Measurements from ENCODE around the gene IGF2R. TPM values are rescaled to one million over a fixed set of nuclear protein-coding genes. Genes with fewer than 3 reads are reported as not detected.
"Not testable (repeated sequence)": the region's sequence is repeated elsewhere in the genome, so short reads cannot be mapped to it uniquely, and the experiment has no call there.

The IGF2R gene
- total RNA-seq, 1 donor from 2014 or later: 73.4 TPM

DNA sequence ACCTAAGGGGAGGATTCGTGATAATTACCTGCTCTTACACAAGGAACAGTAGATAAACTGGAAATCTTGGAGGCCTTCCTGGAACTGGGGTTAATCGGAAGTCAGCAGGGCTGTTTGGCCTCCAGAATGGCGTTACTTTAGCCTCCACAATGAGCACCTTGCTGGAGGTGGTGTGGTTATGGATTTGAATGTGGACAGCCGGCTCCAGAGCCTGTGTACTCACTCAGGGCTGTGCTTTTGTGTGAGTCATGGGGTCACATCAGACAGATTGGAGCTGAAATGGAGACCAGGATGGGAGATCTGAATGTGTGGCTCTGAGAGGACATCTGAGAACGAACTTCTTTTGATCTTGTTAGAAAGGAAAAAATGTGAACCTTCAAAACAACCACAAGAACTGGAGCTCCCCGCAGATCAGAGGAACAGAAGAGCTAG, 30.4 kb downstream of the IGF2R start:
- TF ChIP-seq POLR2A (IDR thresholded peaks at IDR 0.05): no peak
- TF ChIP-seq POLR2AphosphoS5 (IDR thresholded peaks at IDR 0.05; ENCODE audit: insufficient read depth in 1 of 2, low read depth in 1 of 2): no peak
- TF ChIP-seq, protein P1, sequence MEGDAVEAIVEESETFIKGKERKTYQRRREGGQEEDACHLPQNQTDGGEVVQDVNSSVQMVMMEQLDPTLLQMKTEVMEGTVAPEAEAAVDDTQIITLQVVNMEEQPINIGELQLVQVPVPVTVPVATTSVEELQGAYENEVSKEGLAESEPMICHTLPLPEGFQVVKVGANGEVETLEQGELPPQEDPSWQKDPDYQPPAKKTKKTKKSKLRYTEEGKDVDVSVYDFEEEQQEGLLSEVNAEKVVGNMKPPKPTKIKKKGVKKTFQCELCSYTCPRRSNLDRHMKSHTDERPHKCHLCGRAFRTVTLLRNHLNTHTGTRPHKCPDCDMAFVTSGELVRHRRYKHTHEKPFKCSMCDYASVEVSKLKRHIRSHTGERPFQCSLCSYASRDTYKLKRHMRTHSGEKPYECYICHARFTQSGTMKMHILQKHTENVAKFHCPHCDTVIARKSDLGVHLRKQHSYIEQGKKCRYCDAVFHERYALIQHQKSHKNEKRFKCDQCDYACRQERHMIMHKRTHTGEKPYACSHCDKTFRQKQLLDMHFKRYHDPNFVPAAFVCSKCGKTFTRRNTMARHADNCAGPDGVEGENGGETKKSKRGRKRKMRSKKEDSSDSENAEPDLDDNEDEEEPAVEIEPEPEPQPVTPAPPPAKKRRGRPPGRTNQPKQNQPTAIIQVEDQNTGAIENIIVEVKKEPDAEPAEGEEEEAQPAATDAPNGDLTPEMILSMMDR (IDR thresholded peaks at IDR 0.05): no peak
- H3K9me3 ChIP-seq: no peaks in the 10 kb centered on the region
- no peaks in the 10 kb centered on the region for H3K36me3 ChIP-seq
- no peak for DNase-seq (ENCODE audit: extremely low spot score in 2 of 2)
- H3K27me3 ChIP-seq: no peaks in the 10 kb centered on the region
- H3K4me1 ChIP-seq: peaks cover 5% of the 10 kb centered on the region
- H3K4me3 ChIP-seq: no peak overlapping the region
- intact Hi-C loops (cut with DNase I): no loop called here
- H3K27ac ChIP-seq: no peak overlapping the region

- intact Hi-C loops (cut with DNase I): no loop called here
- Histone ChIP-seq H3K4me3 (no peak overlapping the region), H3K27me3 (no peaks in the 10 kb centered on the region), H3K36me3 (no peaks in the 10 kb centered on the region), H3K27ac (no peak overlapping the region), H3K4me1 (peaks cover 15% of the 10 kb centered on the region), H3K9me3 (no peaks in the 10 kb centered on the region)
- TF ChIP-seq, protein P1 (IDR thresholded peaks at IDR 0.05): no peak
- TF ChIP-seq POLR2A (IDR thresholded peaks at IDR 0.05) (no peak), POLR2AphosphoS5 (IDR thresholded peaks at IDR 0.05; ENCODE audit: insufficient read depth in 1 of 2, low read depth in 1 of 2) (no peak)
- no peak for DNase-seq (ENCODE audit: extremely low spot score in 2 of 2)
These were observed 31.4 kb downstream of the IGF2R start for GRCh38 chr6:160000280-160000704.

DNA sequence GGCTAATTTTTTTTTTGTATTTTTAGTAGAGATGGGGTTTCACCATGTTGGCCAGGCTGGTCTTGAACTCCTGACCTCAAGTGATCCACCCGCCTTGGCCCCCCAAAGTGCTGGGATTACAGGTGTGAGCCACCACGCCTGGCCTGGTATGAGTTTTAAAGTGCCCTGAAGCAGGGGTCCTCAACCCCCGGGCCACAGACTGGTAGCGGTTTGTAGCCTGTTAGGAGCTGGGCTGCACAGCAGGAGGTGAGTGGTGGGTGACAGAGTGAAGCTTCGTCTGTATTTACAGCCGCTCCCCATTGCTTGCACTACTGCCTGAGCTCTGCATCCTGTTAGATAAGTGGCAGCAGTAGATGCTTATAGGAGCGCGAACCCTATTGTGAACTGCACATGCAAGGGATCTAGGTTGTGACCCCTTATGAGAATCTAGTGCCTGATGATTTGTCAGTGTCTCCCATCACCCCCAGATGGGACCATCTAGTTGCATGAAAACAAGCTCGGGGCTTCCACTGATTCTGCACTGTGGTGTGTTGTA, 32.1 kb downstream of the IGF2R start:
- H3K4me3 ChIP-seq; H3K27ac ChIP-seq; H3K9me3 ChIP-seq; intact Hi-C loops (cut with DNase I); H3K27me3 ChIP-seq; H3K36me3 ChIP-seq; DNase-seq (ENCODE audit: extremely low spot score in 2 of 2): not testable (repeated sequence)
- peaks cover 22% of the 10 kb centered on the region for H3K4me1 ChIP-seq

DNA sequence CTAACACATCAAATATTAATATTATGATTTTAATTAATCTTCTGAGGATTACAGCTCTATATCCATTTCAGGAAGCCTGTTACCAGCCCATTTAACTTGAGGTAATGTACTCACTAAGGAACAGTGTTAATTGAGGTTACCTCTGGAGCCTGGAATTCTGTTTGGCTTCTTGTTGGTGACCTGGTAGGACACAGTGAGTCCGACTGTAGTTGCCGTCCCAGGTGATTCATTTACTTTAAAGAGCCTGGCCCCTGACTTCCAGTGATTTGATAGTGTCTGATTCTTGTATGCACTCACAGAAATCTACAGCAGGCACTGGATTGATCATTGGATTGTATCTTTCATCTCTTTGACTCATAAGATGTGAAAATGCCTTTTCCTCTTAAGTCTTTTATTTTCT, 34.0 kb downstream of the IGF2R start:
- TF ChIP-seq, protein P1 (IDR thresholded peaks at IDR 0.05): no peak
- no peak for TF ChIP-seq POLR2AphosphoS5 (IDR thresholded peaks at IDR 0.05; ENCODE audit: insufficient read depth in 1 of 2, low read depth in 1 of 2)
- no peak for TF ChIP-seq POLR2A (IDR thresholded peaks at IDR 0.05)
- H3K9me3 ChIP-seq: no peaks in the 10 kb centered on the region
- intact Hi-C loops (cut with DNase I): no loop called here
- no peaks in the 10 kb centered on the region for H3K27me3 ChIP-seq
- DNase-seq (ENCODE audit: extremely low spot score in 2 of 2): no peak
- no peak overlapping the region for H3K4me3 ChIP-seq
- H3K27ac ChIP-seq: no peak overlapping the region
- peaks cover 41% of the 10 kb centered on the region for H3K4me1 ChIP-seq
- H3K36me3 ChIP-seq: no peaks in the 10 kb centered on the region

DNA sequence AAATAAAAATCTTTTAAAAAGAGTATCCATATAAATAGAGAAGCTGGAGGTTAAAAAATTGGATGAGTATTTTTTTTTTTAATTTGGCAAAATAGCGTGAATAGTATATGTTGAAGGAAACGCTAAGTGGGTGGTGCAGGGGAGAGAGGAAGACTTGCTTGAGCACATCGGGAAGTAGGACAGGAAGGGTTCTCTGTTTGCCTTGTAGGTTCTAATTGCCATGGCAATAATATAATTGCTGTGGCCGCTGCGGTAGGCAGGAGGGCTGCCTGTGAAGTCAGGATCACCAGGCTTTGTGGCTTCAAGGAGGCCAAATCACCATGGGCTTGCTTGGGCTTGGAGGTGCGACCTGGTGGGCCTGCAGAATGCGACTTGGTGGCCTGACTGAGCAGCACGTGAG, 35.1 kb downstream of the IGF2R start:
- no peak for DNase-seq (ENCODE audit: extremely low spot score in 2 of 2)
- no peak overlapping the region for H3K27ac ChIP-seq
- no peaks in the 10 kb centered on the region for H3K36me3 ChIP-seq
- H3K9me3 ChIP-seq: no peaks in the 10 kb centered on the region
- TF ChIP-seq POLR2AphosphoS5 (IDR thresholded peaks at IDR 0.05; ENCODE audit: insufficient read depth in 1 of 2, low read depth in 1 of 2): no peak
- TF ChIP-seq, protein P1 (IDR thresholded peaks at IDR 0.05): no peak
- no peak for TF ChIP-seq POLR2A (IDR thresholded peaks at IDR 0.05)
- intact Hi-C loops (cut with DNase I): no loop called here
- no peaks in the 10 kb centered on the region for H3K27me3 ChIP-seq
- H3K4me3 ChIP-seq: no peak overlapping the region
- peaks cover 44% of the 10 kb centered on the region for H3K4me1 ChIP-seq

Measured in vagina (tissue), 2 donors.